BJ (cell line): ENCODE data around the gene ORC2. TPM values are rescaled to one million over a fixed set of nuclear protein-coding genes. Genes with fewer than 3 reads are reported as not detected.

Experiments
- CTCF ChIA-PET: fragments of 350-600 bp; formaldehyde crosslinking; extraction: SDS; loops from one replicate; lab custom pipeline; 2021; ENCODE audit warnings: antibody characterized with exemption, inconsistent platforms; lab: Yijun Ruan, JAX
- POLR2A ChIA-PET: fragments of 300-600 bp; sonication (Branson Sonifier 250); formaldehyde crosslinking; extraction: SDS; loops from one replicate; lab custom pipeline; 2021; ENCODE audit warnings: antibody characterized with exemption; lab: Charles Lee
- DNase-seq: peaks from one replicate; pipeline ENCODE4 v3.0.0-alpha.2; 2011; ENCODE audit warnings: low read depth
- H3K27me3 ChIP-seq: 2 replicates; pipeline ENCODE4 v1.6.0; 2011; ENCODE audit warnings: low read length; ENCODE audit not compliant: control insufficient read depth, insufficient read depth
- H3K36me3 ChIP-seq: 2 replicates; pipeline ENCODE4 v1.5.1; 2011; ENCODE audit warnings: low read length; ENCODE audit not compliant: control insufficient read depth, insufficient read depth
- H3K4me3 ChIP-seq: 2 replicates; pipeline ENCODE4 v1.5.1; 2011; ENCODE audit warnings: low read depth, mild to moderate bottlenecking, control low read depth, low read length
- polyA plus RNA-seq: library from polyadenylated mRNA; depleted of rRNA; stranded (reverse); fragments of >200 nt; gene quantifications from 2 replicates; pipeline ENCODE4 v1.2.3, GENCODE V29; 2011
- TF ChIP-seq, protein P1 (sequence below): IDR thresholded peaks from 2 replicates; pipeline ENCODE4 v1.5.1; 2011; ENCODE audit warnings: low read depth, mild to moderate bottlenecking, control low read depth, inconsistent platforms, low read length, moderate library complexity; ENCODE audit not compliant: insufficient read depth

The ORC2 gene
- polyA plus RNA-seq, 1 experiment, result 1.9 TPM

DNA sequence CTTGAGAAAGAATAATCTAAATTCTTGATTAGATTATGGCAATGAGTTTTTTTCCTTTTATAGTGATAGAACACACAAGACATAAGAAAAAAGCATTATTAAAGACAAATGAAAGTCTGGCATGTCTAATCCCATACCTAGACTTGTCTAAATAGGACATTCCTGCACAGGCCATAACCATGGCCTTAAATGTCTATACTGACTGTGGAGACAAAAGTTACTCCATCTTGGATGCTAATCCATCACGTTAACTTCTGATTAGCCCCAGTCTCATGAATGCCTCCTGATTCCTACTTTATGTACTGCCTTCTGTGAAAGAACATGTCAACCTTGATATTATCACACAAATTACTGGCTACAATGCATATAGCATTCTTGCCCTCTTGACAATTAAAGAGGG lies 23.6 kb downstream of the ORC2 start:
- Histone ChIP-seq H3K4me3 (no peak overlapping the region), H3K36me3 (peaks cover 3% of the 10 kb centered on the region), H3K27me3 (no peaks in the 10 kb centered on the region)
- POLR2A ChIA-PET, result no interaction called here
- no peak for DNase-seq
- TF ChIP-seq, protein P1, sequence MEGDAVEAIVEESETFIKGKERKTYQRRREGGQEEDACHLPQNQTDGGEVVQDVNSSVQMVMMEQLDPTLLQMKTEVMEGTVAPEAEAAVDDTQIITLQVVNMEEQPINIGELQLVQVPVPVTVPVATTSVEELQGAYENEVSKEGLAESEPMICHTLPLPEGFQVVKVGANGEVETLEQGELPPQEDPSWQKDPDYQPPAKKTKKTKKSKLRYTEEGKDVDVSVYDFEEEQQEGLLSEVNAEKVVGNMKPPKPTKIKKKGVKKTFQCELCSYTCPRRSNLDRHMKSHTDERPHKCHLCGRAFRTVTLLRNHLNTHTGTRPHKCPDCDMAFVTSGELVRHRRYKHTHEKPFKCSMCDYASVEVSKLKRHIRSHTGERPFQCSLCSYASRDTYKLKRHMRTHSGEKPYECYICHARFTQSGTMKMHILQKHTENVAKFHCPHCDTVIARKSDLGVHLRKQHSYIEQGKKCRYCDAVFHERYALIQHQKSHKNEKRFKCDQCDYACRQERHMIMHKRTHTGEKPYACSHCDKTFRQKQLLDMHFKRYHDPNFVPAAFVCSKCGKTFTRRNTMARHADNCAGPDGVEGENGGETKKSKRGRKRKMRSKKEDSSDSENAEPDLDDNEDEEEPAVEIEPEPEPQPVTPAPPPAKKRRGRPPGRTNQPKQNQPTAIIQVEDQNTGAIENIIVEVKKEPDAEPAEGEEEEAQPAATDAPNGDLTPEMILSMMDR, result no peak
- CTCF ChIA-PET, result no interaction called here

DNA sequence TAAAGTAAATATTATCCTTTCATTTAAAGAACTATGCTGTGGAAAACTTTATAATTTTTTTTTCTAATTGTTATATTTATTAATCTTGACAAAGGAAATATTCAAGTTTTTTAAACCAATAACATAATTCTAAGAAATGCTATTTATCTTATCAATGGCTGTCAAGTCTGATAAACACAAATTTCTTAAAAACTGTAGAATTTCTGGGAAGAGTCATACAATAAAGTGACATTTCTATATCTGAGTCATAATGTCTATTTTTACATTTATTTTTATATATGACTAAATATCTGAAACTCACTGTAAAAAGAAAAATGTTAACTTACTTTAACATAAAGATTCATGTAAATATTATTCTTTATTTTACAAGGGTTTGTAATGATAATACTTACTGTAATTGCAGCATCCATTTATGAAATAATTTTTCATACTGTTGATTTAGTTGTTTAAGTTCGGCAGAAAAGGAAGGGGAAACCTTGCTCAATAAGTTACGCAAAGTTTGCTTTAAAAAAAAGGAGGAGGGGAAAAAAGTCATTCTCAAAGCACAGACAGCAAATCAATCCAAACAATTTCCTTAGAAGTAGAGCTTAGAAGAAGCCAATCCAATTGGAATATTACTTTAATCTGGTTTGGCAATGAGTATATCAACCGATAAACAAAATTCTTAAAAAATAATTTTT lies 32.4 kb downstream of the ORC2 start:
- H3K36me3 ChIP-seq, result peaks cover 5% of the 10 kb centered on the region
- TF ChIP-seq, protein P1, result no peak
- no peak overlapping the region for H3K4me3 ChIP-seq
- no peak for DNase-seq
- POLR2A ChIA-PET, result no interaction called here
- CTCF ChIA-PET, result no interaction called here
- H3K27me3 ChIP-seq, result no peaks in the 10 kb centered on the region

DNA sequence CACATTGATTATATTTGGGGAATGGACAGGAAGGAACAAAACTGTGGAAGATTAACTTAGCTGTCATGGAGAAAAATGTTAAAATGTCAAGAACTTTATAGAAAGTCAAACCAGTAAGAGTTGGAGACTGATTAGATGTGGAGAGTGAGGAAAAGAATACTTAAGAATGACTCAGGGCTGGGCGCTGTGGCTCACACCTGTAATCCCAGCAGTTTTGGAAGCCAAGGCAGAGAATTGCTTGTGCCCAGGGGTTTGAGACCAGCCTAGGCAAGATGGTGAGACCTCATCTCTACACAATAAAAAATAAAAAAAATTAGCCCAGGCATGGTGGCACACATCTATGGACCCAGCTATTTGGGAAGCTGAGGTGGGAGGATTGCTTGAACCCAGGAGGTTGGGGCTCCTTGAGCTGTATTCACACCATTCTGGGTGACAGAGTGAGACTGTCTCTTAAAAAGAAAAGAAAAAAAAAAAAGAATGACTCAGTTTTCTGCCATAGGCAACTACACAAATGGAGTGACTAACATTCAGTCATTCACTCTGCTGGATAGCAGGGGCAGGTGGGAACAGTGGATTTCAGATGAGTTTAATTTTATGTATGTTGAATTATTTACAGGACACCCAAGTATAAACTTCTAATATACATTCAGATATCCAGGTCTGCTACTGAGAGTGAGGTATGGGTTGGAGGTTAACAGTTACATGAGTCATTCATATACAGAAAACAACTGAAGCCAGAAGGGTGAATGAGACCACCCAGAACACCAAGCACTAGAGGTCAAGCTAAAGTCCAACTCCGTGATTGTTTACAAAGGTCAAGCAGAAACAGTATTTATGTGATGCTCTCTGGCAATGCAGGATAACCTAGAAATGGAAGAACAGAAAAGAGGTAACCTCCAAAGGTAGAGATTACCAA lies 33.9 kb downstream of the ORC2 start:
- POLR2A ChIA-PET, result interaction anchor here (0.7 kb wide), 1 partner anchor 40 kb away, joined by 7 read pairs; the partner anchor contains the start of gene NIF3L1
- CTCF ChIA-PET, result interaction anchor here (0.7 kb wide), 1 partner anchor 24 kb away, joined by 3 read pairs; no protein-coding TSS in a partner anchor
- TF ChIP-seq, protein P1, result no peak
- H3K36me3 ChIP-seq, result peaks cover 5% of the 10 kb centered on the region
- no peaks in the 10 kb centered on the region for H3K27me3 ChIP-seq
- no peak for DNase-seq
- no peak overlapping the region for H3K4me3 ChIP-seq

DNA sequence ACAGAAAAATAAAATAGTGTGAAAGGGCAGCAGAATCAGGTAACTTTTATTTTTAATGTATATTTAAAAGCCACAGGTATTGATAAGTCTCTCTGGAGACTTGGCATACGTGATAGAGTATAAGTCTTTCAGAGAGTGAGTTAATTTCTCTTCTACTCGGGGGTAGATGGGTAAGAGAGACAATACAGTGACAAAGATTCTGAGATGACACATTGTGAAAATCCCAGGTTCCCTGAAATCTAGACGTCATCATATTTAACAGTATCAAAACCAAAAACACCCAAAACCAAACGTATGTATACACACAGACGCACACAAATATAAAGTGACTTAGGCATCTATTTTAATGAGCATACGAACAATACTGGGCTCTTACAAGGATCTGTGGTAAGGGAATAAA lies 41.0 kb downstream of the ORC2 start:
- DNase-seq, result no peak
- TF ChIP-seq, protein P1, result no peak
- Histone ChIP-seq H3K27me3 (no peaks in the 10 kb centered on the region), H3K4me3 (no peak overlapping the region), H3K36me3 (peaks cover 6% of the 10 kb centered on the region)
- CTCF ChIA-PET, result interaction anchor here (0.7 to 1.7 kb wide), 3 partner anchors 17 to 1758 kb away, joined by 3 to 4 read pairs (median 4); no protein-coding TSS in a partner anchor
- POLR2A ChIA-PET, result no interaction called here

DNA sequence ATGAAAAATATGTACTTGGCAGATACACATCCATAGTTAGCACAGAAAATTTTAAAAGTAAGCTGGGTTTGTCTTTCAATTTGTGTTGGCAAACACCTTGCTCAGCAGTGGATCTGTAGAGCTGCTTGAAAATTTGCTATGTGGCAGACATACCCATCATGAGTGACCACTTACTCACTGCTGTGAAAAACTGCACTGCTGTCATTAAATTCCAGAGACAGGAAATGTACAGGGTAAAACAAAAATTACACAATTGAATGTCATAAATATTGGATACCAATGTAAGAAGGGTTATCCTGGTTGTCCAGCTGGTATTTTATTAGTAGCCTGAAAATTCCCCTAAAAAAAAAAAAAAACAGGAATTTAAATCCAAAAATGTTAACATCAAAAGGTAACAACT lies 49.8 kb downstream of the ORC2 start:
- CTCF ChIA-PET, result interaction anchor here (0.6 to 2.6 kb wide), 6 partner anchors 17 to 319 kb away, joined by 3 to 12 read pairs (median 6); no protein-coding TSS in a partner anchor
- no peak overlapping the region for H3K4me3 ChIP-seq
- peaks cover 5% of the 10 kb centered on the region for H3K36me3 ChIP-seq
- peak; percentile 45 for DNase-seq
- POLR2A ChIA-PET, result interaction anchor here (0.5 to 1.0 kb wide), 2 partner anchors 203 to 264 kb away, joined by 3 to 4 read pairs; no protein-coding TSS in a partner anchor
- no peaks in the 10 kb centered on the region for H3K27me3 ChIP-seq
- TF ChIP-seq, protein P1, result no peak
